Vagina (tissue), 2 donors: ENCODE data around the gene MPND.

Source experiments
- CTCF ChIP-seq, 3 experiments: fragments of 450-650 bp in 2 of 3; fragments of 200-600 bp in 1 of 3; sonication (generic) in 1 of 3; IDR thresholded peaks; one replicate each; pipeline ENCODE4 v1.5.1; 2017 to 2019; ENCODE audit warnings: antibody characterized with exemption in 3 of 3, mild to moderate bottlenecking in 2 of 3, moderate library complexity in 2 of 3
- POLR2A ChIP-seq, 2 donors: fragments of 450-650 bp; IDR thresholded peaks; one replicate each; pipeline ENCODE4 v1.6.1; 2017; ENCODE audit warnings: antibody characterized with exemption in 2 of 2, mild to moderate bottlenecking in 2 of 2, moderate library complexity in 2 of 2

- TF ChIP-seq CTCF (IDR thresholded peaks at IDR 0.05): no peak
- TF ChIP-seq POLR2A (IDR thresholded peaks at IDR 0.05): no peak
Measured at GRCh38 chr19:4360081-4360569, 16.8 kb downstream of the MPND start.
